Esophagus muscularis mucosa (tissue), 4 donors: ENCODE measurements around the gene BEST2. TPM values are rescaled to one million over a fixed set of nuclear protein-coding genes. Genes with fewer than 3 reads are reported as not detected.

Source experiments
- DNase-seq: peaks from one replicate; pipeline ENCODE4 v3.0.0-alpha.2; 2017; ENCODE audit errors: extremely low spot score
- H3K27ac ChIP-seq, 4 donors: fragments of 200-600 bp; sonication (generic); replicated peaks in 1 of 4; 1 replicate in 3 of 4; 2 replicates in 1 of 4; pipeline ENCODE4 v1.5.1; 2016 to 2019; ENCODE audit warnings: mild to moderate bottlenecking in 1 of 4
- H3K27me3 ChIP-seq, 4 donors: fragments of 200-600 bp; sonication (generic); one replicate each; pipeline versions ENCODE4 v1.5.1 to v1.6.0; 2016 to 2019
- H3K36me3 ChIP-seq, 4 donors: fragments of 200-600 bp; sonication (generic); one replicate each; pipeline ENCODE4 v1.5.1; 2016 to 2019
- H3K4me1 ChIP-seq, 4 donors: fragments of 200-600 bp; sonication (generic); one replicate each; pipeline ENCODE4 v1.5.1; 2016 to 2019
- H3K4me3 ChIP-seq, 4 donors: fragments of 200-600 bp; sonication (generic); 1 replicate in 2 of 4; 2 replicates in 2 of 4; pipeline ENCODE4 v1.5.1; 2016 to 2019; ENCODE audit warnings: mild to moderate bottlenecking in 4 of 4, moderate library complexity in 1 of 4
- H3K9me3 ChIP-seq, 4 donors: fragments of 200-600 bp; sonication (generic); 1 replicate in 3 of 4; 2 replicates in 1 of 4; pipeline ENCODE4 v1.5.1; 2016 to 2019
- CTCF ChIP-seq, 3 experiments: fragments of 200-600 bp in 2 of 3; fragments of 450-650 bp in 1 of 3; sonication (generic) in 2 of 3; IDR thresholded peaks; one replicate each; pipeline ENCODE4 v1.5.1; 2017 to 2019; ENCODE audit warnings: antibody characterized with exemption in 3 of 3, mild to moderate bottlenecking in 2 of 3, moderate library complexity in 1 of 3
- EP300 ChIP-seq: sonication (generic); formaldehyde crosslinking; IDR thresholded peaks from one replicate; pipeline ENCODE4 v1.6.1; 2017; ENCODE audit warnings: antibody characterized with exemption
- POLR2A ChIP-seq: fragments of 450-650 bp; IDR thresholded peaks from one replicate; pipeline ENCODE4 v1.6.1; 2017; ENCODE audit warnings: antibody characterized with exemption, moderate library complexity, mild to moderate bottlenecking, low read depth
- POLR2AphosphoS5 ChIP-seq, 2 donors: sonication (generic); formaldehyde crosslinking; IDR thresholded peaks; one replicate each; pipeline ENCODE4 v1.6.1; 2017; ENCODE audit warnings: antibody characterized with exemption in 2 of 2
- WGBS: methylation state at CpG from one replicate; pipeline ENCODE4 v1.1.5; 2018; 5-methylcytosine and 5-hydroxymethylcytosine counted together
- intact Hi-C: fragments of 100-400 bp; cut with DNase I; formaldehyde crosslinking; loops from one replicate; pipeline ENCODE4 v1.15.1; 2023
- small RNA-seq, 3 donors: library from RNA; depleted of rRNA; stranded (forward); fragments of <200 nt; gene quantifications; one replicate each; pipeline ENCODE3, GENCODE V24; 2016
- total RNA-seq, 4 donors: library from RNA; depleted of rRNA; stranded (reverse); fragments of >200 nt; gene quantifications; one replicate each; pipeline versions ENCODE4 v1.1.0 to v1.2.1, GENCODE V29; 2016

BEST2 gene
- total RNA-seq, 4 donors from 2014 or later: not detected

- WGBS: 0% methylated on average over 12 of the region's 78 CpGs
- H3K27ac ChIP-seq: peak within 1 kb of the TSS; percentile 83 to 89 (median 86)
- no peaks in the 10 kb centered on the region for H3K9me3 ChIP-seq
- intact Hi-C loops: no loop called here
- H3K36me3 ChIP-seq: peaks cover 6 to 34% (median 25%) of the 10 kb centered on the region in 4 donors
- peak; percentile 53 for TF ChIP-seq POLR2A
- TF ChIP-seq POLR2AphosphoS5 (IDR thresholded peaks at IDR 0.05): peak; percentile 95 to 97
- TF ChIP-seq EP300: no peak
- no peaks in the 10 kb centered on the region for H3K27me3 ChIP-seq
- no peak for DNase-seq
- peaks cover 28 to 42% (median 37%) of the 10 kb centered on the region in 4 donors for H3K4me1 ChIP-seq
- H3K4me3 ChIP-seq: peak within 1 kb of the TSS; percentile 79 to 93 (median 86)
Observed at GRCh38 chr19:12801466-12802266, 50.1 kb downstream of the BEST2 start, which contains the start of the genes PRDX2 and THSD8. Gene PRDX2, minus strand, starts transcription at chr19:12801800. Its CDS starts 539 bp downstream, at chr19:12801261. Gene THSD8, plus strand, starts transcription at chr19:12802069. Its CDS starts 3 bp downstream, at chr19:12802072.

GRCh38 chr19:12802267-12803106, 50.9 kb downstream of the BEST2 start:
- no peak for TF ChIP-seq EP300
- TF ChIP-seq CTCF (IDR thresholded peaks at IDR 0.05): no peak
- no peak for TF ChIP-seq POLR2AphosphoS5 (IDR thresholded peaks at IDR 0.05)
- no peak for TF ChIP-seq POLR2A
- no peak for DNase-seq
- Histone ChIP-seq H3K9me3 (no peaks in the 10 kb centered on the region), H3K4me3 (peak overlapping the region; percentile 79 to 93 (median 86)), H3K4me1 (peaks cover 36 to 48% (median 43%) of the 10 kb centered on the region in 4 donors), H3K27me3 (no peaks in the 10 kb centered on the region), H3K36me3 (peaks cover 6 to 28% (median 23%) of the 10 kb centered on the region in 4 donors), H3K27ac (peak overlapping the region; percentile 83 to 89 (median 86))
- 42% methylated on average over 22 of the region's 22 CpGs for whole genome bisulfite sequencing
- intact Hi-C loops: no loop called here

- Histone ChIP-seq H3K36me3 (peaks cover 5 to 14% (median 14%) of the 10 kb centered on the region in 4 donors), H3K27me3 (no peaks in the 10 kb centered on the region), H3K27ac (no peak overlapping the region), H3K9me3 (no peaks in the 10 kb centered on the region), H3K4me3 (no peak overlapping the region), H3K4me1 (peaks cover 36 to 48% (median 44%) of the 10 kb centered on the region in 4 donors)
- no peak for DNase-seq
- no peak for TF ChIP-seq EP300
- TF ChIP-seq CTCF (IDR thresholded peaks at IDR 0.05): no peak
- no peak for TF ChIP-seq POLR2AphosphoS5 (IDR thresholded peaks at IDR 0.05)
- TF ChIP-seq POLR2A: no peak
- 95% methylated on average over 26 of the region's 26 CpGs for WGBS
- intact Hi-C loops: no loop called here
Observed at GRCh38 chr19:12804051-12804450, 52.5 kb downstream of the BEST2 start.

GRCh38 chr19:12806242-12807081, 54.9 kb downstream of the BEST2 start, which contains the start of gene RNASEH2A:
Gene RNASEH2A, plus strand, starts transcription at chr19:12806584. Its CDS starts 90 bp downstream, at chr19:12806674.
- Histone ChIP-seq H3K4me3 (peak within 1 kb of the TSS; percentile 59 to 80 (median 64)), H3K4me1 (peaks cover 22 to 33% (median 30%) of the 10 kb centered on the region in 4 donors), H3K36me3 (peaks cover 0 to 16% (median 2%) of the 10 kb centered on the region in 4 donors), H3K9me3 (no peaks in the 10 kb centered on the region), H3K27ac (peak within 1 kb of the TSS; percentile 58 to 81 (median 76)), H3K27me3 (no peaks in the 10 kb centered on the region)
- intact Hi-C loops: no loop called here
- no peak for DNase-seq
- WGBS: 11% methylated on average over 21 of the region's 66 CpGs
- TF ChIP-seq POLR2AphosphoS5 (IDR thresholded peaks at IDR 0.05): peak; percentile 53 to 84
- TF ChIP-seq CTCF (IDR thresholded peaks at IDR 0.05): peak in 2 of 3 experiments; percentile 11
- no peak for TF ChIP-seq POLR2A

Small RNA genes lying within 50 kb of the gene (small RNA-seq; reads per million reads assigned to genes)
- 0 reads per million in 3 donors for gene MIR5684
- gene SNORD41: 112 to 307 (median 195) reads per million in 3 donors

Other genes with a start within 250 kb of the BEST2 start
- gene ZNF564, start 200.3 kb upstream of the BEST2 start, total RNA-seq: 10 to 100 TPM in 1 of 4 donors, 1 to 10 TPM in 3; 8.3 to 13.7 (median 9.3) TPM
- 1 to 10 TPM; 3.3 to 6.7 (median 5.3) TPM for gene ZNF490, start 141.0 kb upstream of the BEST2 start, total RNA-seq
- 10 to 100 TPM; 14.0 to 21.6 (median 17.3) TPM for gene ZNF791, start 140.9 kb upstream of the BEST2 start, total RNA-seq
- 10 to 100 TPM; 65.7 to 80.8 (median 68.9) TPM for gene MAN2B1, start 85.0 kb upstream of the BEST2 start, total RNA-seq
- 10 to 100 TPM in 3 of 4 donors, 1 to 10 TPM in 1; 10.0 to 19.7 (median 13.9) TPM for gene WDR83, start 85.0 kb upstream of the BEST2 start, total RNA-seq
- 10 to 100 TPM; 74.3 to 92.3 (median 85.0) TPM for gene DHPS, start 69.9 kb upstream of the BEST2 start, total RNA-seq
- gene GNG14, start 63.8 kb upstream of the BEST2 start, total RNA-seq: not detected
- 10 to 100 TPM in 1 of 4 donors, 1 to 10 TPM in 3; 4.3 to 10.6 (median 7.5) TPM for gene FBXW9, start 55.2 kb upstream of the BEST2 start, total RNA-seq
- gene TNPO2, start 27.9 kb upstream of the BEST2 start, total RNA-seq: 10 to 100 TPM; 42.8 to 71.9 (median 62.8) TPM
- gene TRIR, start 17.1 kb upstream of the BEST2 start, total RNA-seq: 100 to 1,000 TPM; 382 to 470 (median 431) TPM
- gene GET3, start 14.3 kb upstream of the BEST2 start, total RNA-seq: 10 to 100 TPM; 46.9 to 63.5 (median 51.3) TPM
- gene HOOK2, start 23.8 kb downstream of the BEST2 start, total RNA-seq: 10 to 100 TPM in 3 of 4 donors, 1 to 10 TPM in 1; 7.1 to 17.0 (median 12.6) TPM
- 1,000 to 10,000 TPM in 1 of 4 donors, 100 to 1,000 TPM in 2, 10 to 100 TPM in 1; 82.2 to 1,609 (median 182) TPM for gene JUNB, start 39.7 kb downstream of the BEST2 start, total RNA-seq
- gene PRDX2, start 50.0 kb downstream of the BEST2 start, total RNA-seq: 100 to 1,000 TPM; 236 to 275 (median 250) TPM
- gene THSD8, start 50.3 kb downstream of the BEST2 start, total RNA-seq: under 1 TPM in 1 of 4 donors, not detected in 3; 0.65 TPM
- 1 to 10 TPM; 2.7 to 6.6 (median 4.2) TPM for gene RNASEH2A, start 54.8 kb downstream of the BEST2 start, total RNA-seq
- under 1 TPM in 2 of 4 donors, not detected in 2; 0.52 to 0.83 TPM for gene RTBDN, start 82.8 kb downstream of the BEST2 start, total RNA-seq
- gene MAST1, start 86.7 kb downstream of the BEST2 start, total RNA-seq: under 1 TPM; 0.50 to 0.91 (median 0.76) TPM
- 10 to 100 TPM; 26.6 to 37.4 (median 31.2) TPM for gene DNASE2, start 129.7 kb downstream of the BEST2 start, total RNA-seq
- gene KLF1, start 135.4 kb downstream of the BEST2 start, total RNA-seq: not detected
- 10 to 100 TPM; 36.1 to 63.6 (median 52.9) TPM for gene GCDH, start 139.4 kb downstream of the BEST2 start, total RNA-seq
- gene SYCE2, start 167.5 kb downstream of the BEST2 start, total RNA-seq: under 1 TPM in 1 of 4 donors, not detected in 3; 0.97 TPM
- 10 to 100 TPM; 21.6 to 49.2 (median 35.8) TPM for gene FARSA, start 181.9 kb downstream of the BEST2 start, total RNA-seq
- gene CALR, start 186.8 kb downstream of the BEST2 start, total RNA-seq: 100 to 1,000 TPM; 200 to 300 (median 270) TPM
- 100 to 1,000 TPM; 138 to 218 (median 181) TPM for gene RAD23A, start 194.1 kb downstream of the BEST2 start, total RNA-seq
- 10 to 100 TPM; 33.0 to 60.1 (median 49.3) TPM for gene GADD45GIP1, start 205.4 kb downstream of the BEST2 start, total RNA-seq
- gene DAND5, start 217.8 kb downstream of the BEST2 start, total RNA-seq: under 1 TPM in 3 of 4 donors, not detected in 1; 0.19 to 0.83 (median 0.29) TPM
- gene NFIX, start 243.7 kb downstream of the BEST2 start, total RNA-seq: 100 to 1,000 TPM in 1 of 4 donors, 10 to 100 TPM in 3; 56.0 to 154 (median 79.4) TPM